ENCODE measurements around the gene CPEB2.

Gene CPEB2

GRCh38 chr4:15010038-15010585 is 7.8 kb downstream of the CPEB2 start:
- no peak for DNase-seq (ENCODE audit: low read depth)

GRCh38 chr4:15011166-15011565 is 8.9 kb downstream of the CPEB2 start:
- no peak for DNase-seq (ENCODE audit: low read depth)

GRCh38 chr4:15012017-15012788 is 9.9 kb downstream of the CPEB2 start:
- DNase-seq (ENCODE audit: low read depth) = no peak

GRCh38 chr4:15013585-15013984 is 11.3 kb downstream of the CPEB2 start:
- DNase-seq (ENCODE audit: low read depth) = no peak

- no peak for DNase-seq (ENCODE audit: low read depth)
These were observed 12.9 kb downstream of the CPEB2 start for GRCh38 chr4:15015170-15015569.

- no peak for DNase-seq (ENCODE audit: low read depth)
These were observed 16.1 kb downstream of the CPEB2 start for GRCh38 chr4:15018361-15018760.

GRCh38 chr4:15020502-15021286 is 18.4 kb downstream of the CPEB2 start:
- DNase-seq (ENCODE audit: low read depth) = no peak

GRCh38 chr4:15021311-15021710 is 19.0 kb downstream of the CPEB2 start:
- no peak for DNase-seq (ENCODE audit: low read depth)

- DNase-seq (ENCODE audit: low read depth) = no peak
These were observed 19.7 kb downstream of the CPEB2 start for GRCh38 chr4:15021946-15022345.

- no peak for DNase-seq (ENCODE audit: low read depth)
These were observed 22.1 kb downstream of the CPEB2 start for GRCh38 chr4:15024386-15024785.

- DNase-seq (ENCODE audit: low read depth) = no peak
These were observed 23.4 kb downstream of the CPEB2 start for GRCh38 chr4:15025693-15026092.

- no peak for DNase-seq (ENCODE audit: low read depth)
These were observed 25.7 kb downstream of the CPEB2 start for GRCh38 chr4:15027921-15028435.

- DNase-seq (ENCODE audit: low read depth) = no peak
These were observed 28.9 kb downstream of the CPEB2 start for GRCh38 chr4:15031197-15031596.

GRCh38 chr4:15031993-15032675 is 29.9 kb downstream of the CPEB2 start:
- DNase-seq (ENCODE audit: low read depth) = no peak

GRCh38 chr4:15034071-15034764 is 31.9 kb downstream of the CPEB2 start:
- DNase-seq (ENCODE audit: low read depth) = no peak

GRCh38 chr4:15035159-15035558 is 32.9 kb downstream of the CPEB2 start:
- no peak for DNase-seq (ENCODE audit: low read depth)

- no peak for DNase-seq (ENCODE audit: low read depth)
These were observed 35.8 kb downstream of the CPEB2 start for GRCh38 chr4:15037923-15038541.

GRCh38 chr4:15040916-15041463 is 38.7 kb downstream of the CPEB2 start:
- DNase-seq (ENCODE audit: low read depth) = no peak

- DNase-seq (ENCODE audit: low read depth) = no peak
These were observed 40.4 kb downstream of the CPEB2 start for GRCh38 chr4:15042529-15043167.

- no peak for DNase-seq (ENCODE audit: low read depth)
These were observed 40.9 kb downstream of the CPEB2 start for GRCh38 chr4:15043226-15043625.

All from stimulated activated CD8-positive, alpha-beta memory T cell treated with anti-CD3 and anti-CD28 coated beads, Interleukin-15, amount 100 ng/mL, for 24 hours (primary cell).